Right atrium auricular region (tissue), 2 donors: ENCODE data around the gene CDKAL1. TPM values are rescaled to one million over a fixed set of nuclear protein-coding genes. Genes with fewer than 3 reads are reported as not detected.

Experiments
- DNase-seq: peaks from one replicate; pipeline ENCODE4 v3.0.0-alpha.2; 2019; ENCODE audit warnings: low spot score
- H3K27ac ChIP-seq, 2 donors: fragments of 200-600 bp; sonication (generic); 1 replicate in 1 of 2; 2 replicates in 1 of 2; pipeline ENCODE4 v1.5.1; 2016 to 2019
- H3K27me3 ChIP-seq, 2 donors: fragments of 200-600 bp; sonication (generic); one replicate each; pipeline versions ENCODE4 v1.5.1 to v1.6.0; 2017 to 2019
- H3K36me3 ChIP-seq: fragments of 200-600 bp; sonication (generic); one replicate; pipeline ENCODE4 v1.5.1; 2016
- H3K4me1 ChIP-seq, 2 donors: fragments of 200-600 bp; sonication (generic); one replicate each; pipeline versions ENCODE4 v1.5.1 to v1.6.0; 2017 to 2019
- H3K4me3 ChIP-seq, 2 donors: fragments of 200-600 bp; sonication (generic); 1 replicate in 1 of 2; 2 replicates in 1 of 2; pipeline ENCODE4 v1.5.1; 2017 to 2019; ENCODE audit warnings: mild to moderate bottlenecking in 1 of 2, moderate library complexity in 1 of 2
- H3K9me3 ChIP-seq, 2 donors: fragments of 200-600 bp; sonication (generic); one replicate each; pipeline ENCODE4 v1.5.1; 2019
- total RNA-seq, 2 donors: library from RNA; depleted of rRNA; stranded (reverse); fragments of >200 nt; gene quantifications; one replicate each; pipeline ENCODE4 v1.1.0, GENCODE V29; 2016
- TF ChIP-seq, protein P1 (sequence below), 2 donors: fragments of 200-600 bp; sonication (generic); IDR thresholded peaks; one replicate each; pipeline ENCODE4 v1.5.1; 2019; ENCODE audit warnings: antibody characterized with exemption in 2 of 2

CDKAL1 gene
- total RNA-seq, 2 donors from 2014 or later: 8.8 to 10.5 TPM

DNA sequence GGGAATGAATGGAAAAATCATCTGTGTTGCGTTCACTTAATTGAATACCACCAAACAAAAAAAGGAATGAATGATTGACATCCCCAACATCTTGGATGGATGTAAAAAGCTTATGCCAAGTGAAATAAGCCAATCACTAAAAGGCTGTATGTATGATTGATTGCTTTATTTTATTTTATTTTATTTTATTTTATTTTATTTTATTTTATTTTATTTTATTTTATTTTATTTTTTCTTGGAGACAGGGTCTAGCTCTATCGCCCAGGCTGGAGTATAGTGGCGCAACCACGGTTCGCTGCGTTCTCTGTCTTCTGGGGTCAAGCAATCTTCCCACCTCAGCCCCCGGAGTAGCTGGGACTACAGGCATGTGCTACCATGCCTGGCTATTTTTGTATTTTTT is 263.3 kb downstream of the CDKAL1 start:
- no peak for DNase-seq
- Histone ChIP-seq H3K36me3 (no peaks in the 10 kb centered on the region), H3K9me3 (no peaks in the 10 kb centered on the region), H3K27ac (no peak overlapping the region), H3K27me3 (no peaks in the 10 kb centered on the region), H3K4me3 (no peak overlapping the region), H3K4me1 (no peaks in the 10 kb centered on the region)
- TF ChIP-seq, protein P1, sequence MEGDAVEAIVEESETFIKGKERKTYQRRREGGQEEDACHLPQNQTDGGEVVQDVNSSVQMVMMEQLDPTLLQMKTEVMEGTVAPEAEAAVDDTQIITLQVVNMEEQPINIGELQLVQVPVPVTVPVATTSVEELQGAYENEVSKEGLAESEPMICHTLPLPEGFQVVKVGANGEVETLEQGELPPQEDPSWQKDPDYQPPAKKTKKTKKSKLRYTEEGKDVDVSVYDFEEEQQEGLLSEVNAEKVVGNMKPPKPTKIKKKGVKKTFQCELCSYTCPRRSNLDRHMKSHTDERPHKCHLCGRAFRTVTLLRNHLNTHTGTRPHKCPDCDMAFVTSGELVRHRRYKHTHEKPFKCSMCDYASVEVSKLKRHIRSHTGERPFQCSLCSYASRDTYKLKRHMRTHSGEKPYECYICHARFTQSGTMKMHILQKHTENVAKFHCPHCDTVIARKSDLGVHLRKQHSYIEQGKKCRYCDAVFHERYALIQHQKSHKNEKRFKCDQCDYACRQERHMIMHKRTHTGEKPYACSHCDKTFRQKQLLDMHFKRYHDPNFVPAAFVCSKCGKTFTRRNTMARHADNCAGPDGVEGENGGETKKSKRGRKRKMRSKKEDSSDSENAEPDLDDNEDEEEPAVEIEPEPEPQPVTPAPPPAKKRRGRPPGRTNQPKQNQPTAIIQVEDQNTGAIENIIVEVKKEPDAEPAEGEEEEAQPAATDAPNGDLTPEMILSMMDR (IDR thresholded peaks at IDR 0.05): no peak

DNA sequence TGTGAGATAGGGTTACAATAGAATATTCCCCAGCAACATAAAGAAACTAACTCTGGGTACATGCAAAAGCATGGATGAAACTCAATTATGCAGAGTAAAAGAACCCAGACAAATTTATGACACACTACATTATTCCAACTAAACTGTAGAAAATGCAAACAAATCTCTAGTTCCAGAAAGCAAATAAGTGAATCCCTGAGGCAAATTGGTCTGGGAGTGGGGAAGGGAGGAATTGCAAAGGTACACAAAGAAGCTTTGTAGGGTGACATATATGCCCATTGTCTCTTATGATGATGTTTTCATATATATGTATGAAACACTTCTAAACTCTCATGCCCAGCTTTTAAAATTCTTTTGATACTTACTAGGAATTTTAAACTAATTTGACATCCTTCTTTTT is 266.0 kb downstream of the CDKAL1 start:
- TF ChIP-seq, protein P1 (IDR thresholded peaks at IDR 0.05): no peak
- Histone ChIP-seq H3K27me3 (no peaks in the 10 kb centered on the region), H3K4me1 (peaks cover 0 to 10% of the 10 kb centered on the region in 2 donors), H3K27ac (no peak overlapping the region), H3K4me3 (no peak overlapping the region), H3K9me3 (no peaks in the 10 kb centered on the region), H3K36me3 (no peaks in the 10 kb centered on the region)
- no peak for DNase-seq

DNA sequence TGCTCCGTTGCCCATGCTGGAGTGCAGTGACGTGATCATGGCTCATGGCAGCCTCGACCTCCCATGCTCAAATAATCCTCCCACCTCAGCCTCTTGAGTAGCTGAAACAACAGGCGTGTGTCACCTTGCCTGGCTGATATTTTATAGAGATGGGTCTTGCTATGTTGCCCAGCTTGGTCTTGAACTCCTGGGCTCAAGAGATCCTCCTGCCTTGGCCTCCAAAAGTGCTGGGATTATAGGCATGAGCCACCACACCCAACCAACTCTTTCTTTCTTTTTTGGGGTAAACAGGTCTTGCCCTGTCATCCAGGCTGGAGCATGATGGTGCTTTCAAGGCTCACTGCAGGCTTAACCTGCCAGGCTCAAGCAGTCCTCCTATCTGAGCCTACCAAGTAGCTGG is 266.4 kb downstream of the CDKAL1 start:
- TF ChIP-seq, protein P1 (IDR thresholded peaks at IDR 0.05): no peak
- no peak for DNase-seq
- no peak overlapping the region for H3K27ac ChIP-seq
- H3K9me3 ChIP-seq: no peaks in the 10 kb centered on the region
- H3K4me1 ChIP-seq: peaks cover 0 to 11% of the 10 kb centered on the region in 2 donors
- no peaks in the 10 kb centered on the region for H3K27me3 ChIP-seq
- H3K36me3 ChIP-seq: no peaks in the 10 kb centered on the region
- no peak overlapping the region for H3K4me3 ChIP-seq

DNA sequence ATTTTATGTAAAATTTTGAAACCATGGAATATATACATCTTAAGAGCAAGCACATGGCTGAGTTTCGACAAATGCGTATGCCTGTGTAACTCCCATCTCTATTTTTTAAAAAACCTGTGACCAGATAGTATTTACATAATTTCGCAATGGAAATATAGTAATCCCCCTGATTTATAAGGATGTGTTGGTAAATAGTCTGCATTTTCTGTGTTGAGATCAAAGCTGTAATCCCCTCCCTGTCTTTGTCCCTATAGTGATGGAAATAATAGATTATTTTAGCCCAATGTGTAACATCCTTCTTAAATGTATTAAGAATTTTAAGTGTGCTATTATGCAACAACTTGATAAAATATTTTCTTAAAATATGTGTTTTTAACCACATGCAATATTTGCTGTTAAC is 267.3 kb downstream of the CDKAL1 start:
- H3K36me3 ChIP-seq: no peaks in the 10 kb centered on the region
- DNase-seq: no peak
- no peak overlapping the region for H3K4me3 ChIP-seq
- peaks cover 0 to 11% of the 10 kb centered on the region in 2 donors for H3K4me1 ChIP-seq
- no peak overlapping the region for H3K27ac ChIP-seq
- peaks cover 0 to 5% of the 10 kb centered on the region in 2 donors for H3K9me3 ChIP-seq
- no peaks in the 10 kb centered on the region for H3K27me3 ChIP-seq
- TF ChIP-seq, protein P1 (IDR thresholded peaks at IDR 0.05): no peak

DNA sequence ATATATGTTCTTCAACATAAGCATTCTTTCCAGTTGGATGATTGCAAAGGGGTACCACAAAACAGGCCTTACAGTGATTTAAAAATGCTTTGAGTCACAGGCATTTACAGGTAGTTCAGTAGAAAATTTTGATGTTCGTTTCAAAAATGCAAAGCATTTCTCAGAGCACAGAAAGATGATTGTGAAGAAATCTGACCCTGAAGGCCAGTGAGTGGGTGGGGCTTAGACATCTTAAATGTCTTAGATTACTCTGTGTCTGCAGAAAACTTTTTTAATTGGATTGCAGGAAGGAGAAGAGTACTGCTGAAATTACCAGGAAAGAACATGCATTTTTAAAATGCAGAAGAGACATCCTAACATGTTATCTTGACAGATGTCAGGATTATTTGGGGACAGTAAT is 268.3 kb downstream of the CDKAL1 start:
- no peak for DNase-seq
- Histone ChIP-seq H3K27me3 (no peaks in the 10 kb centered on the region), H3K9me3 (peaks cover 0 to 10% of the 10 kb centered on the region in 2 donors), H3K4me3 (no peak overlapping the region), H3K36me3 (no peaks in the 10 kb centered on the region), H3K27ac (no peak overlapping the region), H3K4me1 (peaks cover 0 to 11% of the 10 kb centered on the region in 2 donors)
- TF ChIP-seq, protein P1 (IDR thresholded peaks at IDR 0.05): no peak

DNA sequence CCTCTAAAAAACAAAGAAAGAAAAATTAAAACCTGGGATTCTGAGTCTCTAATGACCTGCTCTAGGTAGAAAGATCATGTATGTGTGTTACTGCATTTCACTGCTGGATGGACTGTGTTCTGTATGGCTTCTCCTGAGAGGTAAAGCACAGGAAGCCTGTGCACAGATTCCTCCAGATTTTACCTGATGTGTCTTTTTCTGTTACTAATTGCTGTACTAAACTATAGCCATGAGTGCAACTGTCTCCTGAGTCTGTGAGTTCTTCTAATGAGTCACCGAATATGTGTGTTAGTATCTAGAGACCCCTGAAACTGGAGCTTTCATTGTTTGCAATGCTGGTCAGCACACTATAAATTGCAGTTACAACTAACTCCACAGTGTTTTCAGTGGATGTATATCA is 270.8 kb downstream of the CDKAL1 start:
- H3K36me3 ChIP-seq: no peaks in the 10 kb centered on the region
- no peak overlapping the region for H3K4me3 ChIP-seq
- peaks cover 0 to 10% of the 10 kb centered on the region in 2 donors for H3K9me3 ChIP-seq
- peaks cover 0 to 27% of the 10 kb centered on the region in 2 donors for H3K4me1 ChIP-seq
- H3K27ac ChIP-seq: peak overlapping the region in 1 of 2 donors; percentile 40
- no peaks in the 10 kb centered on the region for H3K27me3 ChIP-seq
- TF ChIP-seq, protein P1 (IDR thresholded peaks at IDR 0.05): no peak
- no peak for DNase-seq
